HG02943 (cell line): ENCODE results near the gene PTGIS.
"Not testable (repeated sequence)": the region's sequence is repeated elsewhere in the genome, so short reads cannot be mapped to it uniquely, and the experiment has no call there.

Source experiments
- ATAC-seq: cut with Tn5 transposase; IDR thresholded peaks from one replicate; pipeline ENCODE4 v1.9.1; 2021; ENCODE audit warnings: mild to moderate bottlenecking, low read depth, moderate library complexity; ENCODE audit not compliant: unreplicated experiment

The PTGIS gene

GRCh38 chr20:49567421-49568277 is at the start of gene PTGIS:
PTGIS (minus strand) TSS chr20:49568137; CDS start chr20:49568116, 21 bp downstream.
- ATAC-seq, result no peak

DNA sequence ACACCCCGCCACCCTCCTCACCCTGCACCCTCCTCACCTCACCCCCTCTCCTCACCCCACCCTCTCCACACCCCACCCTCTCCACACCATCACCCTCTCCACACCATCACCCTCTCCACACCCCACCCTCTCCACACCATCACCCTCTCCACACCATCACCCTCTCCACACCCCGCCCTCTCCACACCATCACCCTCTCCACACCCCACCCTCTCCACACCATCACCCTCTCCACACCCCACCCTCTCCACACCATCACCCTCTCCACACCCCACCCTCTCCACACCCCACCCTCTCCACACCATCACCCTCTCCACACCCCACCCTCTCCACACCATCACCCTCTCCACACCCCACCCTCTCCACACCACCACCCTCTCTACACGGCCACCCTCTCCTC is 49.5 kb upstream of the PTGIS start:
- ATAC-seq, result not testable (repeated sequence)

- no peak for ATAC-seq
Measured at GRCh38 chr20:49616154-49617007, 48.4 kb upstream of the PTGIS start.

DNA sequence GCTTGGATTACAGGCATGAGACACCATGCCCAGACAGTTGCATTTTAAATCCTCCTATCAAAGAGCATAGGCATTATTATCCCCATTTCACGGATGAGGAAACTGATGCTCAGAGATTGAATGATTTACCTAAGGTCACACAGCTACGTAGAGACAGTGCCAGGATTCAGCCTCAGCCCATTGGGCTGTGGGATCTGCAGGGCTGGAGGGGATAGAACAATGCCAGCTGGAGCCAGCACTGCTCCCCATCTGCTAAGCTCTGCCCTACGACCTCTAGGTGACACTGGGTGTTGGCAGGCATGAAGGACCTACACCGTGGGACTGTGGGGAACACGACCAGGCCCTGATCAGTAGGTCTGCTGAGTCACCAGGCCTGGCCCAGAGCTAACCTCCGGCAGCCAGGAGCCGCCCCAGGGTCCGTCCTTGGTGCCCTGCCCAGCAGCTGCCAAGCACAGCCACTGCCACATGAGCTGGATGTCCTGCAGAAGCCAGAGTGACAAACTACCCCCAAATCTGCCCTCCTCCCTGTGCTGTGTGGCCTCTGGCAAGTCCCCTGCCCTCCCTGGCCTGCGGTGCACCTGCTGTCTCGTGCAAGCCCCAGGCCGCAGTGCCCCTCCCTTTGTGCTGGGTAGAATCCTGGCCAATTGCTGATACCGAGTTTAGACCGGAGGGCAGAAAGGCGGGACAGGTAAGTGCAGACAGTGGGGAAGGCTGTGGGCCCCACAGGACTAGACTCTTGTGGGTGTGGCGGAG is 47.6 kb upstream of the PTGIS start:
- ATAC-seq, result no peak

GRCh38 chr20:49615051-49615400 is 47.1 kb upstream of the PTGIS start:
- not testable (repeated sequence) for ATAC-seq

GRCh38 chr20:49614338-49615050 is 46.6 kb upstream of the PTGIS start:
- no peak for ATAC-seq

- ATAC-seq, result no peak
Measured at GRCh38 chr20:49612127-49612738, 44.3 kb upstream of the PTGIS start.

GRCh38 chr20:49611539-49612126 is 43.7 kb upstream of the PTGIS start:
- ATAC-seq, result not testable (repeated sequence)

GRCh38 chr20:49610691-49611538 is 43.0 kb upstream of the PTGIS start:
- no peak for ATAC-seq

GRCh38 chr20:49608752-49609670 is 41.1 kb upstream of the PTGIS start:
- ATAC-seq, result no peak

DNA sequence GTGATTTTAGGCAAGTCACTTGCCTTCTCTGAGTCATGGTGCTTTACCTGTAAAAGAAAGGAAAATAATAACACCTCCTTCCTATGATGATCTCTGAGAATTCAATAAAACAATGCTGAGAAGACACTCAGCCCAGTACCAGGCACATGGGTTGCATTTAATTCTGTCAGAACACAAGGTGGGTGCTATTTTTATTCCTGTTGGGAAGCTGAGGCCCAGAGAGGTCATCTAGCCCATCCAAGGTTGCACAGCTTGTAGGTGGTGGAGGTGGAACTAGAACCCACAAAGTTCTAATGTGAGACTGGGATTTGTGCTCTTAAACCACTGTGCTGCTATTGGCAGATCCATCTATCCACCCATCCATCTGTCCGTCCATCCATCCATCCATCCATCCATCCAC is 39.6 kb upstream of the PTGIS start:
- ATAC-seq, result no peak

- no peak for ATAC-seq
Measured at GRCh38 chr20:49603209-49603627, 35.3 kb upstream of the PTGIS start.

GRCh38 chr20:49602345-49603208 is 34.6 kb upstream of the PTGIS start:
- ATAC-seq, result no peak

DNA sequence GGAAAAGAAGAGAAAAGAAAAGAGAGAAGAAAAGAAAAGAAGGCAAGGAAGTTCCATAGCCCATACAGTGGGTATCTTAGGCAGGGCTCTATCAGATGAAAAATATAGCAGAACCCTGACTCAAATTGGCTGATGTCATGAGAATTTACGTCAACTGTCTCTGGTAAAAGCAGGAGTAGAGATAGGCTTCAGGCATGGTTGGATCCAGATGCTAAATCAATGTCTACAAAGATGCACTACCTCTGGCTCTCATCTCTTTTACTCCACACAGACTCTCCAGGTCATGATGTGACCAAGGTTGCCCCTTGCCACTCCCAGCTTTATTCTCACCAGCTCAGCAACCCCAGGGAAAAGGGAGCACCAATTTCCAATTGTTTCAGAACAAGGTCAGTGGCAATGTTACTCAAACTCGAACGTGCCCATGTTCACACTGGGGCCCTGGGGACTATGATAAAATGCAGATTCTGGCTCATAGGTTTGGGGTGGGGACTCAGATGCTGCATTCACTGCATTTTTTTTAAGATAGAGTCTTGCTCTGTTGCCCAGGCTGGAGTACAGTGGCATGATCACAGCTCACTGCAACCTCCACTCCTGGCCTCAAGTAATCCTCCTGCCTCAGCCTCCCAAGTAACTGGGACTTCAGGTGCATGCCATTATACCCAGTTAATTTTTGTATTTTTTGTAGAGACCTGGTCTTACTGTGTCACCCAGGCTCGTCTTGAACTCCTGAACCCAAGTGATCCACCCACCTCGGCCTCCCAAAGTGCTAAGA is 33.4 kb upstream of the PTGIS start:
- no peak for ATAC-seq

DNA sequence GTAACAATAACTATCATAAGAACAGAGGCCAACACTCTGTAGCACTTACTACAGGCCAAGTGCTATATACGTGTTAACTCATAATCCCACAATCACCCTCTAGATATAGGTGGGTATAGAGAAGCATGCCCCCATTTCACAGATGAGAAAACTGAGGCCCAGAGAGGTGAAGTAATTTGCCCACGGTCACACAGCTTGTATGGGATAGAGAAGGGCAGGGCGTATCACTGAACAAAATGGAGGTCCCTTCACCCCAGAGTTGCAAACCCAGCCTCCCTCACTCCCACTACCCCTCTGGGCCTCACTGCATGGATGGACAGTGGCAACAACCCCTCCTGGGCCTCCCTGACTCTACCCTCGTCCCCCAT is 31.8 kb upstream of the PTGIS start:
- no peak for ATAC-seq
